ENCODE data around the gene HGFAC.

The HGFAC gene

GRCh38 chr4:3441501-3442459 lies at the start of gene HGFAC:
HGFAC (plus strand) TSS chr4:3441968; CDS start chr4:3442002, 34 bp downstream.
- in situ Hi-C loops (cut with MboI; ENCODE audit: low sequenced_read_pairs): loop anchor here (10.0 kb wide), 1 partner anchor 337 kb away; no protein-coding TSS in a partner anchor
- no peaks in the 10 kb centered on the region for H3K36me3 ChIP-seq (replicated peaks)
- H3K4me3 ChIP-seq: no peak within 1 kb of the TSS
- H3K27me3 ChIP-seq (ENCODE audit: low read depth): no peaks in the 10 kb centered on the region
- DNase-seq (ENCODE audit: low spot score in 2 of 2): no peak
- no peaks in the 10 kb centered on the region for H3K4me1 ChIP-seq
- H3K9me3 ChIP-seq: no peaks in the 10 kb centered on the region

GRCh38 chr4:3392321-3392720 lies 49.4 kb upstream of the HGFAC start:
- Histone ChIP-seq H3K4me3 (no peak overlapping the region), H3K27me3 (ENCODE audit: low read depth) (no peaks in the 10 kb centered on the region), H3K36me3 (replicated peaks) (no peaks in the 10 kb centered on the region), H3K9me3 (no peaks in the 10 kb centered on the region), H3K4me1 (no peaks in the 10 kb centered on the region)
- DNase-seq (ENCODE audit: low spot score in 2 of 2): no peak
- in situ Hi-C loops (cut with MboI; ENCODE audit: low sequenced_read_pairs): no loop called here

GRCh38 chr4:3393171-3393570 lies 48.6 kb upstream of the HGFAC start:
- in situ Hi-C loops (cut with MboI; ENCODE audit: low sequenced_read_pairs): no loop called here
- Histone ChIP-seq H3K4me1 (no peaks in the 10 kb centered on the region), H3K4me3 (no peak overlapping the region), H3K36me3 (replicated peaks) (no peaks in the 10 kb centered on the region), H3K9me3 (no peaks in the 10 kb centered on the region), H3K27me3 (ENCODE audit: low read depth) (no peaks in the 10 kb centered on the region)
- DNase-seq (ENCODE audit: low spot score in 2 of 2): no peak

GRCh38 chr4:3396600-3396999 lies 45.2 kb upstream of the HGFAC start:
- no peaks in the 10 kb centered on the region for H3K4me1 ChIP-seq
- H3K4me3 ChIP-seq: no peak overlapping the region
- in situ Hi-C loops (cut with MboI; ENCODE audit: low sequenced_read_pairs): no loop called here
- H3K9me3 ChIP-seq: no peaks in the 10 kb centered on the region
- H3K27me3 ChIP-seq (ENCODE audit: low read depth): no peaks in the 10 kb centered on the region
- no peak for DNase-seq (ENCODE audit: low spot score in 2 of 2)
- no peaks in the 10 kb centered on the region for H3K36me3 ChIP-seq (replicated peaks)

GRCh38 chr4:3397128-3397527 lies 44.6 kb upstream of the HGFAC start:
- H3K9me3 ChIP-seq: no peaks in the 10 kb centered on the region
- no peak for DNase-seq (ENCODE audit: low spot score in 2 of 2)
- H3K36me3 ChIP-seq (replicated peaks): no peaks in the 10 kb centered on the region
- no peaks in the 10 kb centered on the region for H3K27me3 ChIP-seq (ENCODE audit: low read depth)
- in situ Hi-C loops (cut with MboI; ENCODE audit: low sequenced_read_pairs): no loop called here
- no peaks in the 10 kb centered on the region for H3K4me1 ChIP-seq
- H3K4me3 ChIP-seq: no peak overlapping the region

- H3K9me3 ChIP-seq: no peaks in the 10 kb centered on the region
- H3K36me3 ChIP-seq (replicated peaks): no peaks in the 10 kb centered on the region
- no peak for DNase-seq (ENCODE audit: low spot score in 2 of 2)
- H3K4me3 ChIP-seq: no peak overlapping the region
- H3K4me1 ChIP-seq: no peaks in the 10 kb centered on the region
- in situ Hi-C loops (cut with MboI; ENCODE audit: low sequenced_read_pairs): no loop called here
- H3K27me3 ChIP-seq (ENCODE audit: low read depth): no peaks in the 10 kb centered on the region
These were observed 42.2 kb upstream of the HGFAC start for GRCh38 chr4:3399277-3400194.

- no peak overlapping the region for H3K4me3 ChIP-seq
- H3K9me3 ChIP-seq: no peaks in the 10 kb centered on the region
- no peak for DNase-seq (ENCODE audit: low spot score in 2 of 2)
- in situ Hi-C loops (cut with MboI; ENCODE audit: low sequenced_read_pairs): no loop called here
- no peaks in the 10 kb centered on the region for H3K27me3 ChIP-seq (ENCODE audit: low read depth)
- H3K4me1 ChIP-seq: no peaks in the 10 kb centered on the region
- no peaks in the 10 kb centered on the region for H3K36me3 ChIP-seq (replicated peaks)
These were observed 40.2 kb upstream of the HGFAC start for GRCh38 chr4:3401436-3402171.

- Histone ChIP-seq H3K27me3 (ENCODE audit: low read depth) (no peaks in the 10 kb centered on the region), H3K36me3 (replicated peaks) (no peaks in the 10 kb centered on the region), H3K9me3 (no peaks in the 10 kb centered on the region), H3K4me3 (no peak overlapping the region), H3K4me1 (no peaks in the 10 kb centered on the region)
- DNase-seq (ENCODE audit: low spot score in 2 of 2): no peak
- in situ Hi-C loops (cut with MboI; ENCODE audit: low sequenced_read_pairs): no loop called here
These were observed 39.0 kb upstream of the HGFAC start for GRCh38 chr4:3402491-3403347.

GRCh38 chr4:3403348-3403906 lies 38.3 kb upstream of the HGFAC start:
- Histone ChIP-seq H3K27me3 (ENCODE audit: low read depth) (no peaks in the 10 kb centered on the region), H3K36me3 (replicated peaks) (no peaks in the 10 kb centered on the region), H3K4me3 (no peak overlapping the region), H3K4me1 (no peaks in the 10 kb centered on the region), H3K9me3 (no peaks in the 10 kb centered on the region)
- in situ Hi-C loops (cut with MboI; ENCODE audit: low sequenced_read_pairs): no loop called here
- no peak for DNase-seq (ENCODE audit: low spot score in 2 of 2)

GRCh38 chr4:3404546-3404945 lies 37.2 kb upstream of the HGFAC start:
- no peak for DNase-seq (ENCODE audit: low spot score in 2 of 2)
- H3K36me3 ChIP-seq (replicated peaks): no peaks in the 10 kb centered on the region
- no peaks in the 10 kb centered on the region for H3K9me3 ChIP-seq
- no peaks in the 10 kb centered on the region for H3K4me1 ChIP-seq
- H3K27me3 ChIP-seq (ENCODE audit: low read depth): no peaks in the 10 kb centered on the region
- in situ Hi-C loops (cut with MboI; ENCODE audit: low sequenced_read_pairs): no loop called here
- H3K4me3 ChIP-seq: no peak overlapping the region

- Histone ChIP-seq H3K4me1 (no peaks in the 10 kb centered on the region), H3K27me3 (ENCODE audit: low read depth) (no peaks in the 10 kb centered on the region), H3K9me3 (no peaks in the 10 kb centered on the region), H3K4me3 (no peak overlapping the region), H3K36me3 (replicated peaks) (no peaks in the 10 kb centered on the region)
- DNase-seq (ENCODE audit: low spot score in 2 of 2): no peak
- in situ Hi-C loops (cut with MboI; ENCODE audit: low sequenced_read_pairs): no loop called here
These were observed 36.6 kb upstream of the HGFAC start for GRCh38 chr4:3405176-3405575.

- H3K9me3 ChIP-seq: no peaks in the 10 kb centered on the region
- no peaks in the 10 kb centered on the region for H3K36me3 ChIP-seq (replicated peaks)
- no peak for DNase-seq (ENCODE audit: low spot score in 2 of 2)
- no peaks in the 10 kb centered on the region for H3K4me1 ChIP-seq
- H3K4me3 ChIP-seq: no peak overlapping the region
- H3K27me3 ChIP-seq (ENCODE audit: low read depth): no peaks in the 10 kb centered on the region
- in situ Hi-C loops (cut with MboI; ENCODE audit: low sequenced_read_pairs): no loop called here
These were observed 35.7 kb upstream of the HGFAC start for GRCh38 chr4:3406021-3406420.

All from HAP-1 (cell line).